Glomerular visceral epithelial cell (primary cell): ENCODE measurements around the gene NRARP.

ENCODE experiments used
- DNase-seq: peaks from one replicate; pipeline ENCODE4 v3.0.0-alpha.2; 2016; ENCODE audit errors: extremely low spot score

The NRARP gene

DNA sequence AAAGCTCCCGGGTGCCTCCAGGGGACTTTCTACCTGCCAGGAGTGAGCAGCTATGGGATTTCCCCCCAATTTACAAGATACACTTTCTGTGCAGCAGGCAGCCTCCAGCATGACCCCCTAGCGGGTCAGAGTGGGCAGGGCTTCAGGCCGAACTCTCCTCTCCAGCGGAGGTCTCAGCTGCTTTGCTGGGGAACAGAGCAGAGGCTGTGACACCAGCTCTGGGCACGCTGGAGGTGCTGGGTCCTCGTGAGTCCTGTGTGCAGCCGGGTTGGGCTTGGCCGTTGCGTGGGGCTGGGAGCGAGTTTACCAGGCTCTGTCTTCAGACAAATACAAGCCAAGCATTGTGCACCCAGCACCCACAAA is 2.9 kb downstream of the NRARP start:
- no peak for DNase-seq

DNA sequence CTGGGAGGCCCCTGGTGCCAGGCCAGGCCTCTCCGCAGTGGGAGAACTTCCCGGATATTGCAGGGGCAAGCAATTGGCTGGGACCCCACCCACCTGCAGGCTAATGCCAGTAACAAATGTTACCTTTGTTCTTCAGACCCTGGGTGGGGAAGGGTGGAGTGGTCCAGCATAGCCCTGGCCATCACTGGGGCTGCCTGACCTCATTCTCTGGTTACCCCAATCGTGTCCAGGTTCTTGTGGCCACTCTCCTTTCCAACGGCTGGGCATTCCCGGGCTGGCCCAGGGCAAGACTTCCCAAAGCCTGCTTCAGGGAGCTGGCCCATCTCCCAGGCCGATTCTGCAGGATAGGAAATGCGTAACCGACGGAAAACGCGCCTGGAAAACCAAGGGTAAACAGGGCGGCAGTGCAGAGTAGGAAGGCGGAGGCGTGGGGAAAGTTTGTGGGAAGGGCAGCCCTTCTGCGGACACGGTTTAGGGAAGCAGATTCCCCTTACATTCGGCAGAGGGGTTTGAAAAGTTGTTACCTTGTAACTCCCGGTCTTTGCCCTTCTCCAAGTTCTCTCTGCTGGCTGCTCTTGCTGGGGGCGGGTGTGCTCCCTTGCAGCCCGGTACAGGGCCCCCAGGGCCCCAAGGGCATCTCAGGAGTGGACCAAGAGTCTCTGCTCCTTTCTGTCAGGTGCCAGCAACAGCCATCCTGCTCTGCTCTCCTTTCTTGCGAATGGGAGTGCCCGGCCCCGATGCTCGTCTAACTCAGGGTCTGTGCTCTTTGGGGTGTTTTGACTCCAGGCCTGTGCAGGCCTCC is 3.5 kb downstream of the NRARP start:
- no peak for DNase-seq

DNA sequence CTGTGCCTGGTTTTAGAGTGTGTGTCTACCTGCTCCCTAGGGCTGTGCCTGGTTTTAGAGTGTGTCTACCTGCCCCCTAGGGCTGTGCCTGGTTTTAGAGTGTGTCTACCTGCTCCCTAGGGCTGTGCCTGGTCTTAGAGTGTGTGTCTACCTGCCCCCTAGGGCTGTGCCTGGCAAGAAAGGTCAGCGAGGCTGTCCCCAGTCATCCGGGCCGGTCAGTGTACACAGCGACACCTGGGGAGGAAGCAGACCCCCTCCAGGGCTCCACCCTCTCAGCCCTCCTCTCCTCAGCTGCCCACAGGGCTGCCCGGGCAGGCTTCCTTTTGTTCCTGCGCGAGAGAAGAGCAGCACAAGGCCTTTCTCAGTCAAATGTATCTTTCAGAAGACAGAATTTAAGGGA is 4.1 kb downstream of the NRARP start:
- DNase-seq: no peak

DNA sequence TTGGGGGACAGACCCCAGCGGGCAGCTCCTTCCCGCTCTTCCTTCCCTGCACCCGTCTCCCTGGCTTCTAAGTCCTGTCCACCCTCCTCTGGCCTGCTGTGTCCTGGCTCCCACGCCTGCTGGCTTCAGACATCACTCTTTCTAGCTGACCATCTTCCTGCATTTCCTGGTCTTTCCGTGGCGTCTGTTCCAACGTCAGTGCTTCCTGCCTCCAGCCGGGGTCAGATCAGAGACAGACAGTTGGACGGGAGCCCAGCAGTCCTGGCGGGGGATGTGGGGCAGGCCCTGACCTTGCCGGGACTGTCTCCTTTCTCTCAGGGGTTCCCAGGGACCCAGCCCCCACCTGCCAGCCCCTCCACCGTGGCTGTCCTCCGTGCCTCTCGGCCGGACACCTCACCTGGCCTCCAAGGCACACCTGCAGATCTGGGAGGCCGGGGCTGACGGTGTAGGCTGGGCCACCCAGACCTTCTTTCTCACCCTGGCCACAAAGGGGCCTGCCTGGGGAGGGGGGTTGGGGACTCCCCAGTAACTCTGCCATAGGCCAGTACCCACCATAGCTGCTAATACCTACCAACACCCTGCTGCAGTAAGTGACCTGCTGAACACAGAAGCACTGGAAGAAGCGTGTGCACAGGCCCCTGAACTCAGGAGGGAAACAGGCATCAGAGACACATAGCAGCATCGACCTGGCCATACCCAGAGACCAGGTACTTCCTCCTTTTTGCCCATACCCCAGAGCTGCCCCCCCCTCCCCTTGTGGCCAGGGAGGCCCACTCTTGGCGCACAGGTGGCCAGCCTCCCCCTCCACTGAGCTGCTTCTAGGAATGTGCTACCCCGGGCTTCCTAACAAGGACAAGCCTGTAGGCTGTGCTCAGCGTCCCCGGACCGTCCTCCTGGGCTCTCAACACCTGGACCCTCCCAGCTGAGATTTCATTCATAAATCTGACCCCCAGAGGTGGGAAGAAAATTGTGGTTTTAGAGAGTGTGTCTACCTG is 5.1 kb downstream of the NRARP start:
- peak; percentile 23 for DNase-seq

DNA sequence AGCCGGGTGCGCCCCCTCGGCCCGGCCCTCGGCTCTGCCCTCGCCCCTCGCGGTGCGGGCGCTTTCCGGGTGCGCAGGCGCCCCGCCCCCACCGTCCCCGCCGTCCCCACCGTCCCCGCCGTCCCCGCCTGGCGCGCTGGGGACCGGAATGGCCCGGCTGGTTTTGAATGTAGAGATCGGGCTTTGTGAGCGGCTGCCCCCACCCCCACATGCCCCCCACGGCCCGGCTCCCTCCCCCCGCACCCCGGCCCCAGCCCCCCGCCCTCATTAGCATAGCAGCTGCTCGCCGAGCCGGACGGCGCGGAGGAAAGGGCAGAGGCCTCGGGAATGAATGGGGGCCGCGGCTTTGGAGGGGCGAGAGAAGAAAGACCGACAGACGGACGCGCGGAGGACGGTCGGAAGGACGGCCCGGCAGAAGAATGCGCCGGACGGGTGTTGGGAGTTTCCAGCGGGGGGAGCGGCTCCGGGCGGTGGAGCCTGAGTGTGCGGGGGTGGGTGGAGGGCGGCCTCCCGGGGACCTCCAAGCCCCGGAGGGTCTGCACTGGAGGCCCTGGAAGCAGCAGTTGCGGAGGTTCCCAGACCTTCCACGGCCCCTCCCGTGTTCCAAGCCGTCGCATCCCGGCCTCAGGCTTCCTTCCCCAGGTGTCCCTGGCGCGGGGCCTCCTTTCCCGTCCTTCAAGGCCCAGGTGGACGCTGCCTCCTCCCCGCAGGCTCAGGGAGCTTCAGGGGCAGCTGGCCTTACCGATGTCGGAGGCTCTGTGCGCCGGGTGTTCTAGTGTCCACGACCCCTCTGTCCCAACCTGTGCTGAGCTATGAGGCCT is 6.0 kb downstream of the NRARP start:
- no peak for DNase-seq

DNA sequence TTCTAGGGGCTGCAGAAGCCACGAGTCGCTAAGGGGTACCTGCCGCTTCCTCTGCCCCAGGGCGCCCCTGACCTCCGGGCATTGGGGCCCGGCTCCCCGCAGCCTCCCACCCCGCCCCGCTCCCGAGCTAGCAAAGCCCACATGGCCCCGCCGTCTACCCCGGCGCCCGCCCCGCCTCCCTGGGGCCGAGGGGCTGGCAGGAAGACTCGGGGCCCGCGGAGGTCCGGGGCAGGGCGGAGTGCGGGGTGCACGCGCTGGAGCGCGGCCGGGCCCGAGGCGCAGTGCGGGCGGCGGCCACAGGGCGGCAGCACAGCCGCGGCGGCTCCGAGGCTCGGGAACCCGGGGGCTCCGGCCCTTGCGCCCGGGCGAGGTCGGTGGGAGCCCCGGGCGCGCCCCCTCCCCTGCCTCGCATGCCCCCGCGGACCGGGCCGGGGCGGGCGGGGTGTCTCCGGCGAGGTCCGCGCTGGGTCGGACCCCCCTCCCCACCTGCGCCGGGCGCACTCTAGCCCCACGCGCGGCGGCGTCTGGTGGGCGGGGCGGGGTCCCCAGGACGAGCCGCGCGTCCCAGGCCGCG is 6.7 kb downstream of the NRARP start:
- DNase-seq: peak; percentile 44

DNA sequence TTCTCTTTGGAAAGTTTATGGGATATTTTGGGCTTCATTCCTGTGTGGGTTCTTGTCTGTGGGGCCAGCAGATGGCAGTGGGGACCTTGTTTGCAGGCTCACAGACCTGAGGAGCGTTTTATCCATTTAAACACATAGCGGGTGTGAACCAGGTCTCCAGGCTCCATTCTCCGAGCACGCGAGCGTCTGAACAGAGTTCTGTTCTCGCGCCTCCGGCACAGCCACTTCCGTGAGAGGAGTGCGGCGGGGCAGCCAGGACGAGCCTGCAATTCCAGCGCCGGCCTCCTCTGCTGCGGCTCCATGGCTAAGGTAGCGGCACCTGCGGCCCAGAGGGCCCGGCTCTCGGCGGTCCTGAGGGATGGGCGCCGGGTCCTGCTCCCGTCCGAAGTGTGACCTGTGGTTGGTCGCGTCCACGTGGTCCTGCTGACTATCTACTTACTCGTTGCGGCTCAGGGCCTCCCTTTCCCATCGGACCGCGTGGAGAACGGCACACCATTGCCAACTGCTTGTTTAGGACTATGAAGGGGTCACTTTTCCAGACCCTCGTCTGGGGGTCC is 7.3 kb downstream of the NRARP start:
- peak; percentile 37 for DNase-seq

DNA sequence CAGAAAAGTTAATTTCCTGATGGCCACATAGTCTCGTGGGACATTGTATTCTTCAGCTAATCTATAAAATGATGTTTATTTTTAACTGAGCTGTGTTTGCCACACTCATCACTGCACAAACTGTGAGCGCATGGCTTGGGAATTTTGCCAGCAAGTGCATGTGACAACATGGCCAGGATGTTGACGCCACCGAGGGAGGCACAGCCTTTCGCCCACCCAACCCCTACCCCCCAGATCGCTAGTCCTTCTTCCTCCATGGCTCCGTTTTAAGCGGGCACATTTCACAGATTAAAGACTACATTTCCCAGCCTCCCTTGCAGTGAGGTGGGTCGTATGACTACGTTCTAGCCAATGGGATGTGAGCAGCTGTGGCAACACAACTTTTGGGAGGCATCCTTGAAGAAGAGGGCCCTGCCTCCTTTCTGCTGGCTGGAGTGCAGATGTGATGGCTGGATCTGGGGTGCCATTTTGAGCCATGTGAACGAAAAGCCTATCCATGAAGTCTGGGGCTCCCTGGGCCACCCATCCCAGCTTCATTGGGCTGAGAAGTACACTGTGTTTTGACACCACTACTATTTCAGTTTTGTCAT is 7.9 kb downstream of the NRARP start:
- peak; percentile 29 for DNase-seq

DNA sequence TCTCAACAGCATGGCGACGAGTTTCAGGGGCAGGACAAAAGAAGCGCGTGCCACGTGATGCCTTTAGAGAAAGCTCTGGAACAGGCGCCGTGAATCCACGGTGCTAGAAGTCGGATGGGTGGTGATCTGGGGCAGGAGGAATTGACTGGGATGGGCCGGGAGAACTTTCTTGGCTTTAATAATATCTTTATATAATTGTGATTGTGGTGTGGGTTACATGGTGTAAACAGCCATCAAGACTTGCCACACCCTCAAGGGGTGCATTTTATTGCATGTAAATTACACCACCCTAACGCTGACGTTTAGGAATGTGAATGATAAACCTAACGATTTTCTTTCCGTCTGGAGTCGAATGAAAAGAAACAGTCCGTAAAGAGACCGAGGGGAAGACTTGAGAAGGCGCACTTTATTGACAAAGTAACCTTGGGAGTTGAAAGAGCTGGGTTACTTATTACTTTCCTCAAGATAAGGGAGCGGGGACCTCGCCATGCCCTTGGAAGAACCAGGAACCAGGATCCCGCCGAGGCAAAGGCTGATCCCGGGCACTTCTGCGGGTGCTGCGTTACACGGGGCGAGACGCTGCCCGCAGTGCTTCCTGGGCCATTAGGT is 8.5 kb downstream of the NRARP start:
- no peak for DNase-seq

DNA sequence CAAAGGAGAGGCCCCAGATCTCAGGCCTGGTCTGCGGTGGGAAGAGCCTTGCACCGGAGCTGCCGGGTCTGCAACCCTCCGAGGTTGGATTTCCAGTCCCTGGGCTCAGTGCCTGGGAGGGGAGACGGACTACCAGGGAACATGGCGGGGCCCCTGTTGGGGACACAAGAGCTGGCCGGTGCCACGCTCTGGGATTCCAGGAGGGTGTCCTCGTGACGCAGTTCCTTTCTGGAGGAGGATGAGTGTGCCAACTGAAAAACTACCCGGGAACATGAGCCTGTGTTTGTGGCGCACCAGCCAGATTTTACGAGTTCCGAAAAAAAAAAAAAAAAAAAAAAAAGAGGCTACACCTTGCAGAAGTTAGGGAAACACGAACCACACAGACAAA is 9.0 kb downstream of the NRARP start:
- no peak for DNase-seq

DNA sequence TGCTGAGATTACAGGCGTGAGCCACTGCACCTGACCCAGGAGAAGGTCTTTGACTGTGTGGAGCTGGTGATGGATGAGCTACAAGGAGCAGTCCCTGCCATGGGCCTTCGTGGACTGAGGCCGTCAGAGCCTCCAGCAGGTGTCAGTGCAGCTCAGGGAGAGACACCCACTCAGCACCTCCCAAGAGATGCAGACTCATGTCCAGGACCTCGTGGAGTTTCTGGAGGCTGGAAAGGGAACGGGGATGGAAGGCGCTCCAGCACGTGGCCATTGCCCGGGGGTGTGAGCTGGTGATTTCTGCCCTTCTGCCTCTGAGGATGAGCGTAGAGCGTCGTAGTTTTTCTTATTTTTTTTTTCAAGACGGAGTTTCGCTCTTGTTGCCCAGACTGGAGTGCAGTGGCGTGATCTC is 15.1 kb downstream of the NRARP start:
- DNase-seq: peak; percentile 65

DNA sequence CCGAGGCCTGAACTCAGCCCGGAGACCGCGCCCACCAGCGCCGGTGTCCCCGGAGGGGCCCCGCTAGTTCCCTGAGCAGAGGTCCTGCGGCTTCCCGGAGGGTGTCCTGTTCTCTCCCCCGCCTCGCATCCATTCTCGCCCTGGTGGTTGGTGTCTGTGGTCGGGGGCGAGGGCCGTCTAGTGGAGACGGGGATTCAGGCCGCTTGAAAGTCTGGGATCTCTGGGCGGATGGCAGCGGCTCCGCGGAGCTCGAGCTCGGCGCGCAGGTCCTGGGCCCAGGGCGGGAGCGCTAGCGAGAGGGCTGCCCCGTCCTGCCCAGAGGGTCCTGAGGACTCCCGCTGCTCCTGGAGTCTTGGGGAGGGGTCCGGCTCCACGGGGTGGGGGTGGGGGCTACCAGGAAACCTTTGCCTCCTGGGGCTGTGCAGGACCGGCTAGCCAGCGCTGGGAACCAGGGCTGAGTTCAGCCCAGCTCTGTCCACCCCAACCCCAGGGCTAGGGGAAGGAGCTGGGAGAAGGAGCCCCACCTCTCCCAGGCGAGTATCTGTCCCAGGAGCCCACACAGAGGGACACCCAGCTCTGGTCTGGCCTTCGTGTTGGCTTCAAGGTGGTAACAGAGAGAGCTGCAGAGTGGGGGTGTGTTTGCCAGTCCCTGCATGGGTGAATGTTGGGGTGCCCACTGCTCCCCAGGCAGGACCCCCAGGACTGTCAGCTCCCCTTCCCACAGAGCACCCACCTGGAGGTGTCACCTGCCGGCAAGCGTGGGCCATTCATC is 20.5 kb downstream of the NRARP start:
- DNase-seq: no peak

DNA sequence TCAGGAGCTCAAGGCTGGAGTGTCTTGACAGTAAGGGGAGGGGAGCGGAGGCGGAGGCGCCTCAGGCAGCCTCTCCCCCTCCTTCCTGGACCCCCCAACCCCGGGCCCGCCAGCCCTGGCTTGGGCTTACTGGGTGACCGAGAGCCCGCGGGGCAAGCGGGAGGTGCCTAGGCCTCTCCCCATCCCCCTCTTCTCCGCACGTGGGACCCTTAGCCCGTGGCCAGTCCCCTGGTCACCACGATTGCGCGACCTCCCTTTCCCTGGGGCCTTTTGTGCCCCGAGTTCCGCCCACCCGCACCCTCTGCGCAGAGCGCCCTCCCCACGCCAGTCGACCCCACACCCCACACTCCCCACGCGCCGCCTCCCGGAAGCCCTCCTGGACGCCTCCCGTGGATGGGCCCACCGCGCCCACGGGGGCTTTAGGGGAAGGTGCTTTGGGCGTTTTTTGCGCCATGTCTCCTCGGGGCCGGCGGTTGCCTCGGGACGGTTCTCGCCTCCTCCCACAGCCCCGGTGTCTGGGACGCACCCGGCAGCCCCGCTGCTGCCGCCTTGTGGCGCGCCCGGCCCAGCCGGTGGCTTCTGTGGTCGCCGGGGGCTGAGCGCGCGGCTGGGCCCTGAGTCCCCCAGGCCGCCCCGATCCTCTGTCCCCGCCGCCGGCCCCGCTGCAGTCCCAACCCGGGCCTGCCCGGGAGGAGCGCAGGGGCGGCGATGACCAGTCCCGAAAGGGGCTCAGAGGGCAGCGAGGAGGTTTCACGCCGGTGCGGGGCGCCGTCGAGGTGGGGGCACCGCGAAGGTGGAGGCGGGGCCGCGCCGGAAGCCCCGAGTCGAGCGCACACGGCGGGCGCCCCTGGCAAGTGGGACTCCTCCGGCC is 21.4 kb downstream of the NRARP start:
- no peak for DNase-seq

DNA sequence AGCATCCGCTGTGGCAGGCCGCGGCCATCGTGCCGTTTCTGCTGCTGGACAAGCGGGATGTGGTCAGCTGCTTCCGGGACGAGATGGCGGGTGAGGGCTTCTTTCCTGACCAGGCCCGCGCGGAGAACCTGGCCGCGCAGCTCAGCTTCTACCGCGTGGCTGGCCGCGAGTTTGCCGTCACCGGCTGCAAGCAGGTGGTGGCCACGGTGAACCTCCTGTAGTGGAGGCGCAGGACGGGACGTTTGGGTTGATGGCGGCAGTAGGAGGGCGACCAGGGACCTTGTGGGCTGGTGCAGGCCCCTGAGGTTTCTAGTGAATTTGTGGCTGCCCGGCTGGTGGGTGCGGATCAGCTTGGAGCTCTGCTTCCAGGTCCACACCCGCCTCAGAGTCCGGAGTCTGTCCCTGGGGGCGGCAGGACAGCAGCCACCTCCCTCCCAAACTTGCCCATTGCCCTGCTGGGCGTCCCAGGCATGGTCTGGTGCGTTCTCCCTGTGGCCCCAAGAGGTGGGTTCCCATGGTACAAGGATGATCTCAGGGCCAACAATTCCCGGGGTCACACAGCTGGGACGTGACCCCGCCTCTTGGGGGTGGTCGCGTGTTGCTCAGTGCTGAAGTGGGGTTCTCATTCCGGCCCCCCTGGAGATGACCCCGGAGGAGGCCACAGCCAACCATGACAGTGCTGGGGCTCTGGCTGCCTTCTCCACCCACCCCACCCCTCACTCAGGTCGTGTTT is 22.2 kb downstream of the NRARP start:
- no peak for DNase-seq

DNA sequence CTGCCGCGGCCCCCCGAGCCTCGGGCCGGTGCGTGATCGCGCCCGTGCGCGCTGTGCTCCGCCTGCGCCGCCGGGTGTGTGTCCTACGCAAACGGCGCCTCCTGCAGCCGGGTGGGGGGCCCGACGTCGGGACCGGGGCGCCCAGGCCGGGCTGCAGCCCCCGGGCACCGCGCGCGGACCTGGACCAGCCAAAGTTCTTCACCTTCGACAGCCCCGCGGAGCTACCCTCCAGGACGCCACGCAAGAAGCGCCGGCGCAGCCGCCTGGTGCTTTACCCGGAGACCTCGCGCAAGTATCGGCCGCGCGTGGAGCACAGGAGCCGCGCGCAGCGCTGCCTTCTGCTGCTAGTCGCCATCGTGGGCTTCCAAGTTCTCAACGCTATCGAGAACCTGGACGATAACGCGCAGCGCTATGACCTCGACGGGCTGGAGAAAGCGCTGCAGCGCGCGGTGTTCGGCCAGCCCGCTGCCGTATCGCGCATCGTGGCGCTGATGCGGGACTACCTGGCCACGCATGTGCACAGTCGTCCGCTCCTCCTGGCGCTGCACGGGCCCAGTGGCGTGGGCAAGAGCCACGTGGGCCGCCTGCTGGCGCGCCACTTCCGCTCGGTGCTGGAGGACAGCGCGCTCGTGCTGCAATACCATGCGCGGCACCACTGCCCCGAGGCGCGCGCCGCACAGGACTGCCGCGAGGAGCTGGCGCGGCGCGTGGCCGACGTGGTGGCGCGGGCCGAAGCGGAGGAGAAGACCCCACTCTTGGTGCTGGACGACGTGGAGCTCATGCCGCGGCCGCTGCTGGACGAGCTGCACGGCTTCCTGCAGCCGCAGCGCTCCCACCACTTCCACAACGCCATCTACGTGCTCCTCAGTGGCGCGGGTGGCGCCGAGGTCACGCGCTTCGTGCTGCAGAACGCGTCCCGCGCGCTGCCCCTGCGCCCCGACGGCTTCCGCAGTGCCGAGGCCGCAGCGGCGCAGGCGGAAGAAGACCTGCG is 23.1 kb downstream of the NRARP start:
- DNase-seq: no peak

DNA sequence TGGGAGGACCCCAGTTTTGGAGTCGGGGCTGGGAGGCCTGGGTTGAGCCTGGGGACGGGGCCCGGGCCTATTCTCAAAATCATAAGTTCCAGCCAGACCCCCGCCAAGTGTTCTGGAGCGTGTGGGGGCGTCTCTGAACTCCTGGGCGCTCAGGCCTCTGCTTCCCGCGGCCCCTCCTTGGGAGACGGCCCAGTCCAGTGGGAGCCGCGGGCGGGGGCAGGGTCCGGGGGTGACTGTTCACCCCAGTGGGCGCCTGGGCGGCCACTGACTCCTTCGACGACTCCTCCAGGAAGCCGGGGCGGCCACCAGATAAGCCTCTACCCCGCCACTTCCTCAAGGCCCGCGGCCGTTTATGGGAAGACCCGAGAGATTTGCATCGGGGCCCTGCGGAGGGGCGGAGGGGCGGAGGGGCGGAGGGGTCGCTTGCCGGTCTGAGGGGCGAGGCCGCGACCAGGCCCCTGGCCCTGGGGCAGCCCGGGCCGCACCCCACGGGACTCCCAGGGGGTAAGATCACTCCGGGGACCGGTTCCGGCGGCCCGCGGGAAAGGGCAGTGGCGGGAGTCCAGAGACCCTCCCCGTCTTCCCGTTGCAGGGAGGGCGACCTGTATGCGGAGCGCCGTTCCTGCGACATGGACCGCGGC is 23.9 kb downstream of the NRARP start:
- DNase-seq: peak; percentile 35
